PFSK-1 (cell line): Measurements from ENCODE around the gene MBNL1.

Source experiments
- POLR2AphosphoS5 ChIP-seq: IDR thresholded peaks from 2 replicates; pipeline ENCODE4 v1.6.1; 2012; ENCODE audit warnings: low read depth, mild to moderate bottlenecking, control low read depth, low read length, moderate library complexity
- REST ChIP-seq, 2 experiments: IDR thresholded peaks; 2 replicates each; pipeline versions ENCODE4 v1.6.1 to v1.8.0; 2011 to 2012; ENCODE audit warnings: low read depth in 2 of 2, low read length in 2 of 2, control low read depth in 1 of 2, inconsistent platforms in 1 of 2, mild to moderate bottlenecking in 1 of 2, moderate library complexity in 1 of 2; ENCODE audit not compliant: insufficient read depth in 1 of 2
- SIN3A ChIP-seq: IDR thresholded peaks from 2 replicates; pipeline ENCODE4 v1.6.1; 2012; ENCODE audit warnings: mild to moderate bottlenecking, low read length, moderate library complexity, borderline replicate concordance; ENCODE audit not compliant: insufficient read depth
- TAF1 ChIP-seq: IDR thresholded peaks from 2 replicates; pipeline ENCODE4 v1.6.1; 2012; ENCODE audit warnings: low read length, control low read depth, borderline replicate concordance; ENCODE audit not compliant: insufficient read depth

DNA sequence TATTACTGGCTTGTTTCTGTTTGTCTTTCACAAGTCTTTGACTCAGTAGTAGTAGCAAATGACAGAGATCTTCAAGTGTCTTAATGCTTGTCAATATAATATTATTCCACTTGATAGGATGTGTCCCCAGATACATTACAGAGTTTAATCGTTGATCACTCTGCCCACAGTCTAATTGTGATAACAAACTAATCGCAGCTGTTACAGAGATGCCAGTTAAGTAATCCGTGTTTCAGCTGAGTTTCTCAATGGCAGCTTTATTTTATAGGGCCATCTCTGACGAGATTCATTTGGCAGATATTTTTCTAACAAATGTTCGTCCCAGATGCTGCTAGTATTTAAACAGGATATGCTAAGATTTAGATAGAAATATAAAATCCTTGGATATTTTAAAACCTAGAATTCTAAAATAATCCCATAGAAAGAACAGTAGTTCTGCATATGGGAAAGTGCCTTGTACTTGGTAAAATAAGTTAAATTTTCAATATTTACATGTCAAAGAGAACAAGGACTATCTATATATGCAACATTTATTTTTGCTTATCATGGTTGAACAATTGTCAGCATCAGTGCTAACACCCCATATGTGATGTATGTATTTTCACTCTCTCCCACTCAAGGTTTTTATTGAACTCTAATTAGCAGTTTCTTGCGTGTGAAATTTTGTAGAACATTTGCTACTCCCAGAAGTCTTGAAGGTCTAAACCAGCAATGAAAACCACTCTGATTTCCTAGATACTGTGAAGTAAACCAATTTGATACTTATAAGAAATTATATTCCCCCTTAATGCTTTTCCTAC, 185.5 kb downstream of the MBNL1 start:
- TF ChIP-seq TAF1: no peak
- TF ChIP-seq SIN3A: no peak
- TF ChIP-seq REST (IDR thresholded peaks at IDR 0.05; ENCODE audit: insufficient read depth in 1 of 2, low read depth in 2 of 2, low read length in 2 of 2): no peak
- TF ChIP-seq POLR2AphosphoS5: no peak
